HG03025 (cell line): ENCODE measurements around the gene IL1RL1.
"Not testable (repeated sequence)": the region's sequence is repeated elsewhere in the genome, so short reads cannot be mapped to it uniquely, and the experiment has no call there.

Experiments
- ATAC-seq: cut with Tn5 transposase; IDR thresholded peaks from one replicate; pipeline ENCODE4 v1.9.1; 2021; ENCODE audit warnings: mild to moderate bottlenecking, moderate library complexity; ENCODE audit not compliant: unreplicated experiment, low FRiP score

The IL1RL1 gene

GRCh38 chr2:102291319-102292075, 19.9 kb upstream of the IL1RL1 start:
- ATAC-seq: no peak

GRCh38 chr2:102294802-102295489, 16.4 kb upstream of the IL1RL1 start:
- ATAC-seq: no peak

- ATAC-seq: no peak
Measured at GRCh38 chr2:102295566-102295965, 15.8 kb upstream of the IL1RL1 start.

GRCh38 chr2:102296449-102296848, 14.9 kb upstream of the IL1RL1 start:
- no peak for ATAC-seq

- no peak for ATAC-seq
Measured at GRCh38 chr2:102297891-102298290, 13.5 kb upstream of the IL1RL1 start.

- peak; percentile 82 for ATAC-seq
Measured at GRCh38 chr2:102301867-102302362, 9.4 kb upstream of the IL1RL1 start.

- no peak for ATAC-seq
Measured at GRCh38 chr2:102302458-102302857, 8.9 kb upstream of the IL1RL1 start.

GRCh38 chr2:102303589-102303988, 7.8 kb upstream of the IL1RL1 start:
- ATAC-seq: no peak

- ATAC-seq: no peak
Measured at GRCh38 chr2:102304268-102304667, 7.1 kb upstream of the IL1RL1 start.

- no peak for ATAC-seq
Measured at GRCh38 chr2:102304711-102305611, 6.4 kb upstream of the IL1RL1 start.

GRCh38 chr2:102306125-102306524, 5.2 kb upstream of the IL1RL1 start:
- no peak for ATAC-seq

GRCh38 chr2:102313025-102313424, 1.7 kb downstream of the IL1RL1 start:
- no peak for ATAC-seq

GRCh38 chr2:102313471-102313870, 2.1 kb downstream of the IL1RL1 start:
- no peak for ATAC-seq

GRCh38 chr2:102313950-102314349, 2.6 kb downstream of the IL1RL1 start:
- no peak for ATAC-seq

- no peak for ATAC-seq
Measured at GRCh38 chr2:102315921-102316320, 4.6 kb downstream of the IL1RL1 start.

GRCh38 chr2:102317715-102318114, 6.4 kb downstream of the IL1RL1 start:
- ATAC-seq: no peak

- no peak for ATAC-seq
Measured at GRCh38 chr2:102318437-102318836, 7.1 kb downstream of the IL1RL1 start.

GRCh38 chr2:102321941-102322719, 10.8 kb downstream of the IL1RL1 start:
- no peak for ATAC-seq

GRCh38 chr2:102324914-102325313, 13.6 kb downstream of the IL1RL1 start:
- not testable (repeated sequence) for ATAC-seq
